HK-2 (cell line): ENCODE data around the gene CLSTN2.

Source experiments
- DNase-seq: peaks from one replicate; pipeline ENCODE4 v3.0.0-alpha.2; 2018; ENCODE audit not compliant: unreplicated experiment

Gene CLSTN2

GRCh38 chr3:140236836-140237501 lies 302.0 kb downstream of the CLSTN2 start:
- no peak for DNase-seq

GRCh38 chr3:140238646-140239314 lies 303.8 kb downstream of the CLSTN2 start:
- DNase-seq, result no peak

GRCh38 chr3:140242818-140243276 lies 307.9 kb downstream of the CLSTN2 start:
- DNase-seq, result no peak

GRCh38 chr3:140243575-140243974 lies 308.6 kb downstream of the CLSTN2 start:
- no peak for DNase-seq

DNA sequence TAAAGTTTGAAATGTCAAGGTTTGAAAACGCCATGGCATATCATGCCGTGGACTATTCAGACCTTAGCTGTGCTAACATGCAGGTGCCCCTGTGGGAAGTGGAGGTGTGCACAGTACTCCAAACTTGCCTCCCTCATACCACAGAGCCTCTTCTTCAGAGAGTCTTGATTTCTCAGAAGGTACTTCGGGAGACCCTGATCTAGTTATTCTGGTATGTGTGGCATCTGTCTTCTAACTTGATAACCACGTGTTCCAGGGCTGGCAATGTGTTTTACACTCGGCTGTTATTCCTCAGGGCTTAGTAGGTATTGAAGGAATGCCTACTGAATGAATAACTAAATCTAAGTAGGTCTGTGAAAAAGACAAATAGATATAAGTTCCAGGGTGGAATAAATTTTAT lies 309.9 kb downstream of the CLSTN2 start:
- DNase-seq, result peak; percentile 3

- no peak for DNase-seq
Observed at GRCh38 chr3:140246578-140246977, 311.6 kb downstream of the CLSTN2 start.

- no peak for DNase-seq
Observed at GRCh38 chr3:140247775-140248174, 312.8 kb downstream of the CLSTN2 start.

GRCh38 chr3:140249188-140249587 lies 314.2 kb downstream of the CLSTN2 start:
- no peak for DNase-seq

DNA sequence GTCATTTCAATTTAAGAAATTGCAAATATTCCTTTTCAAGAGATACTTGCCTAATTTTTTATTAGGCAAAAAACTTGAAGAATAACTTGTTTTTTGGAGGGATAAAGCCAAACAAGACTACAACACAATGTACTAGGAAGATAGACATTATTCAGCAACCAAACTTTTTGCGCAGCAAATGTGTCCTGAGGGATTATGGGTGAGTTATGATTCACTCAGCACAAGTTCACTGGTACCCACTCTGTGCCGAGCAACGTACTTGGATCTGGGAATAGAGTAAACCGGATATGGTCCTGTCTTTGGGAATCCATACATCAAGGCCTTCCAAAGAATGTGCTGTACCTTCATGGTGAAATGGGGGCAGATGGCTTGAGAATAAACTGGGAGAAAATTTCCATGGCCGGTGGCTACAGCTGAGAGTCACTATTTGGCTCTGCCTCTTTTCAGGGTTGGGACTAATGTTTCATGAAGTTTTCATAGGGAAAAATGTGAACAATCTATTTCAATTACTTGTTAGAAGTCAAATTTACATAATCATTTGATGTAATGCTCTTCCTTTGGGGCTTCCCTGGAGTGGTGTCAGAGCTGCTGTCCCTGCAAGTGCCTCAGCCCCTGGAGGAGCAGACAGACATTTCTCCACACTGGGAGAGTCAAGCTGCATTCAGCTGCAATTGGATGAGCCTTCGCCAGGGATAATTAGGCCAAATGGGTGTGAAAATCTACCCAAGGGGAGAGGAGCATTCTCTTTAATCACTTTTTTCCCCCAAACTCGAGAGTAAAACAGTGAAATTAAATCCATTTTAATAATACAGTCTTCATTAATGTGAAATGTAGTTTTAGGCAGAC lies 315.2 kb downstream of the CLSTN2 start:
- DNase-seq, result no peak

GRCh38 chr3:140250945-140251344 lies 316.0 kb downstream of the CLSTN2 start:
- no peak for DNase-seq

- no peak for DNase-seq
Observed at GRCh38 chr3:140251678-140252077, 316.7 kb downstream of the CLSTN2 start.

DNA sequence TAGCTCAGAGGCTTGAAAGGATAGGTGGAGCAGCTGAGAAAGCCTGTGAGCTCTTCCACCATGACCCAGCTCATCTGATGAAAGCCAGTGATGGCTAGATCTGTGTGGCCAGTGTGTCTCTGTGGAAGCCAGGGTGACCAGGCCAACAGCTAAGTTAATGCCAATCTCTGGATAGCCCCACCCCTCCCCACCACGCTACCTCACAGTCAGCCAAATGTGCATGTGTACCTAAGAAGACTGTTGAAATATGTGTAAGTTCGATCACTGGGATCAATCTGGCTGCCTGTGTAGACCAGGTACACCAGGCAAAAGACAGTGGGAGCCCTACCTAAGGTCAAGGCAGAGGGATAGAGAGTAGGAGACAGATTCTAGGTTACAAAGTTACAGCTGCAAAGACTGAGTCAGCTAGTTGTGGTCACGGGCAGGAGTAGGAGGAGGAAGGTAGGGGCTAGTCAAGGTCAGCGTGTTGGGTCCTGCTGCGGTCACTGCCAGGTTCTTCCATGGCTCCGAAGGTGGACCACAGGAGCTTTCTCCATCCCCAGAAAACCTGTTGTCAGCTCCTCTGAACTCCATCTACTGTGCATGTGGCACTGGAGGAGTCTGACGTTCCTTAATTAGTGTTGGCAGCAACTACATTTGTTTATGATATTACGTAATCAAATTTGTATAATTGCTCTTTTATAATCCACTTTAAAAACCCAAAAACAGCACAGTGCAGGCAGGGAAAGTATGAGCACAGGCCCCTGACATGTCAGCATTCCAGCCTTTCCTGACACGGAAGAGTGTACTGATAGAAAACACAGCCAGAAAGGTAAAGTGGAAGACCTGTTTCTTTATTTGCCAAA lies 318.0 kb downstream of the CLSTN2 start:
- no peak for DNase-seq

DNA sequence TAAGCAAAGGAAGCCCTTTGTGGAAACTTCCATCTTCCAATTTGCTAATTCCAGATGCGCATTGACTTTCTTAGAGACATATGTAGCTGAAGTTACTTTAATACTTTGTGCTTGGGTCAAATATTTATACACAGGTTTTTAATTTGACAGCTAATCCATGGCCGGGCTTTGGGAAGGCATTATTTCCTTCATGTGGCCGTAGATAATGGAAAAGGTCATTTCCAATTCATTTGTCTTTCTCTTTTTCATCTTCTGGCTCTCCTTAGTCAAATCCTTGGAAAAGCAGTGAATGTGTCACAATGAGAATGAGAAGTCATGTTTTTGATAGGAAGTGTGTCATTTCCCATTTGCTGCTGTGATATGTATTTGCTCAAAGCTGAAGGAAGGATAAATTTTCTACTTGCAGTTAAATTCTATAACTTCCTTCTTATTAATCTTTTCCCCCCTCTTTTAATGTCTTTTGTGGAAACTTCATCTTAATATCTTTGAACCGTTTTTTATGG lies 323.3 kb downstream of the CLSTN2 start:
- DNase-seq, result no peak

- no peak for DNase-seq
Observed at GRCh38 chr3:140265302-140265701, 330.3 kb downstream of the CLSTN2 start.

DNA sequence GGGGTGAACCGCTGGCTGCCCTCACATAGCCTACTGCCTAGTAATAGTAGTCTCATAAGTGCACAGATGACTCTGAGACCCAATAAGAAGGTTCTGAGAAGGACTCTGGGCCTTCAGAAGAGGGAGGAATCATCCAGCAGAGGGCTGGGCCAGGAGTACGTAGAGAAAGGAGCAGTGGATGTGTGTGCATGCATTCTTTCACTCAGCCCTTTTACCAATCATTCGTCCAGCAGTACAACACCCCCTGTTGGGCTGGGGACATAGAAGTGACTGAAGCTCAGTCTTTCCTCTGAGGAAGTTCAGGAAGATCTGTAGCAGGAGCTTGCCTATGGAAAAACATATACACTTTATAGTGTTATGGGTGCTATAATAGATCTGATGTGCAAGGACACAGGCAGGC lies 333.1 kb downstream of the CLSTN2 start:
- DNase-seq, result no peak

DNA sequence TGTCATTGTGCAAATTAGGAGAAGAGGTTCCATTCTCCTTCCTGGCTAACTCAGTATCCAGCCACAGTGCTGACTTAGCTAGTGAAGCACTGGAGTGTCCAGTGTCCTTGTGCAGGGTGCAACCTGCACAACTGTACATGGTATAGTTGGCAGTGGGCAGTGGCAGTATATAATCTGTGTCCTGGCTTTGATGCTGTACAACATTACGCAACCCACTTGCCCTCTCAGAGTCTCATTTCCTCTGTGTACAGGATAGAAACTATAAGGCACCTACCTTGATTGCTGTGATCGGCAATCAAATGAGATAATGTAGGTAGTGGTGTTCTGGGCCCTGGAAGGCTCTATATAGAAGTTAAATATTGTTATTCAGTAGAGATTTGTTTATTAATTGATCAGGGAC lies 333.6 kb downstream of the CLSTN2 start:
- DNase-seq, result no peak

DNA sequence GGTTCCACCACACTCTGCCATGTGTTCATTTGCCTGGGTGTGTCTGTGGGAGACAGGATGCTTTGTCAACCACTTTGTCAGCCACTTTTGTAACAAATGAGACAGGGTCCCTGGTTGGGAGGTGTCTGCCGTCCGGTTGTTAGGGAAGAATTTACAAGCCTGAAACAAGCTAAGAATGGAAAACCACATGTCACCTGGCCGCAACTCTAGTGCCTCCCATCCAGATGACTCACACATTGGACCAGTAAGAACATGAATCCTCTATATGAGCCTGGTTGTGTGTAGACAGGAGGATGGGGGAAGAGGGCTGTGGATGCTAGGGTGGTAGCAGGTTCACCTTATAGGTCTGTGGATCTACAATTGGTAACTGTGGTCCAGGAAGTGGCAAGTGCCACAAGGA lies 335.3 kb downstream of the CLSTN2 start:
- no peak for DNase-seq

DNA sequence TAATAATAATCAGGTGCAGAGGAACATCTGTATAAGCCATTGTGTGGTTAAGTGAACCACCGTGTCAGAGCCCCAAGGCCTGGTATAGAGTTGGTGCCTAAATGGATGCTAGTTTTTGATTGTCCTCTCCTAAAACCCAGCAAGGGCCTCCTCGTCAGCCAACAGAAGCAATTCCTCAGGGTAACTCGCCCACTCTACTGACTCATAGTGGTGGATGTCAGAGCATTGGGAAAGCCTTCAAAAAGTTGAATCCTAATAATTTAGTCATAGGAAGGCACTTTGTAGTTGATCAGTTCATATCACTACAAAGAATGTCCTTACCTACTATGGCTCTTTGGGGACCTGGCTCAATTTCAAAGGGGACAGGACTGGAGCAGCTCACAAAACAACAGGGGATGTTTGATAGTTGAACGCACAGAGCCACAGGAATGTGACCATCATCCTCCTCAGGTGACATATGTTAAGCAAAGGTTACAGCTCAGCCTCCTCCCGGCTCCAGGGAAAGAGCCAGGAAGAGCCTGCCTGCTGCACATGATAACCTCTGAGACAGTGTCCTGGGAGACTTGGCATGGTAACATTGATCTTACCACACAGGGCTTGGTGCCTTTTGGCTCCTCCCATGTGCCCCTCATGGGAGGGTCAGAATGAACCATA lies 338.7 kb downstream of the CLSTN2 start:
- no peak for DNase-seq

DNA sequence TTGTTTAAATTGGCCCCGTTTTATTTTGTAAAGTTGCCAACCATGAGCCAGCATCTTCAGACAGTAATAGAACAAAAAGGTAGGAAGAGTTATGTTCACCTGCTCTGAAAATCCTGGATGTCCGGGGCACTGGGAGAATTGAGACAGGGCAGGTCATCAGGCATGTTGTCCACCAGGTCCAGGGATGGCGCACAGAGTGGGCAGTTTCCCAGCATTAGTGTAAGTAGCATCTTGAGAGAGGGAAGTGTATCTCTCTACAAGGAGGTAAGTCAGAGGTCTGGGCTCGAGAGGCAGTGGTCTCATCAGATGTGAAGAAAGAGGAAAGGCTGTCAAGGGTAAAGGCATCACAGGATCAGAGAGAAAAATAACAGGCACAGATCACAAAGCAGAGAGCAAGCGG lies 339.4 kb downstream of the CLSTN2 start:
- no peak for DNase-seq

- DNase-seq, result no peak
Observed at GRCh38 chr3:140276703-140277102, 341.7 kb downstream of the CLSTN2 start.

GRCh38 chr3:140277886-140278285 lies 342.9 kb downstream of the CLSTN2 start:
- DNase-seq, result no peak
